Measurements from ENCODE around the gene KIF23.
"Not testable (repeated sequence)": the region's sequence is repeated elsewhere in the genome, so short reads cannot be mapped to it uniquely, and the experiment has no call there.

Gene KIF23

GRCh38 chr15:69413822-69414700 lies at the start of gene KIF23:
KIF23 (plus strand) TSS chr15:69414349; CDS start chr15:69414466, 117 bp downstream.
- Histone ChIP-seq H3K9ac (ENCODE audit: low read depth in 1 of 2, low read length in 2 of 2) (peak within 1 kb of the TSS; percentile 10 to 61), H3K27ac (ENCODE audit: low read depth in 2 of 2, low read length in 2 of 2) (peak within 1 kb of the TSS in 1 of 2 donors; percentile 17), H3K27me3 (ENCODE audit: control insufficient read depth in 2 of 2, insufficient read depth in 2 of 2, low read length in 2 of 2) (no peaks in the 10 kb centered on the region), H3K9me3 (ENCODE audit: control insufficient read depth in 2 of 2, low read length in 2 of 2) (no peaks in the 10 kb centered on the region), H3K4me1 (ENCODE audit: control insufficient read depth in 2 of 2, insufficient read depth in 2 of 2, low read length in 2 of 2) (peaks cover 6 to 7% of the 10 kb centered on the region in 2 donors), H3K4me3 (ENCODE audit: low read length in 2 of 2) (peak within 1 kb of the TSS; percentile 69 to 75), H3K36me3 (ENCODE audit: control insufficient read depth in 2 of 2, insufficient read depth in 2 of 2, low read length in 2 of 2) (peaks cover 0 to under 1% of the 10 kb centered on the region in 2 donors)

- no peaks in the 10 kb centered on the region for H3K36me3 ChIP-seq (ENCODE audit: control insufficient read depth in 2 of 2, insufficient read depth in 2 of 2, low read length in 2 of 2)
- no peak overlapping the region for H3K4me3 ChIP-seq (ENCODE audit: low read length in 2 of 2)
- H3K9ac ChIP-seq (ENCODE audit: low read depth in 1 of 2, low read length in 2 of 2) = no peak overlapping the region
- no peak overlapping the region for H3K27ac ChIP-seq (ENCODE audit: low read depth in 2 of 2, low read length in 2 of 2)
- H3K27me3 ChIP-seq (ENCODE audit: control insufficient read depth in 2 of 2, insufficient read depth in 2 of 2, low read length in 2 of 2) = no peaks in the 10 kb centered on the region
- peaks cover 0 to 5% of the 10 kb centered on the region in 2 donors for H3K4me1 ChIP-seq (ENCODE audit: control insufficient read depth in 2 of 2, insufficient read depth in 2 of 2, low read length in 2 of 2)
- H3K9me3 ChIP-seq (ENCODE audit: control insufficient read depth in 2 of 2, low read length in 2 of 2) = no peaks in the 10 kb centered on the region
Measured at GRCh38 chr15:69367236-69367635, 46.9 kb upstream of the KIF23 start.

- H3K36me3 ChIP-seq (ENCODE audit: control insufficient read depth in 2 of 2, insufficient read depth in 2 of 2, low read length in 2 of 2) = no peaks in the 10 kb centered on the region
- H3K4me1 ChIP-seq (ENCODE audit: control insufficient read depth in 2 of 2, insufficient read depth in 2 of 2, low read length in 2 of 2) = peaks cover 0 to 3% of the 10 kb centered on the region in 2 donors
- no peak overlapping the region for H3K4me3 ChIP-seq (ENCODE audit: low read length in 2 of 2)
- H3K9me3 ChIP-seq (ENCODE audit: control insufficient read depth in 2 of 2, low read length in 2 of 2) = no peaks in the 10 kb centered on the region
- H3K27ac ChIP-seq (ENCODE audit: low read depth in 2 of 2, low read length in 2 of 2) = no peak overlapping the region
- H3K27me3 ChIP-seq (ENCODE audit: control insufficient read depth in 2 of 2, insufficient read depth in 2 of 2, low read length in 2 of 2) = no peaks in the 10 kb centered on the region
- no peak overlapping the region for H3K9ac ChIP-seq (ENCODE audit: low read depth in 1 of 2, low read length in 2 of 2)
Measured at GRCh38 chr15:69369631-69370030, 44.5 kb upstream of the KIF23 start.

- Histone ChIP-seq H3K9me3 (ENCODE audit: control insufficient read depth in 2 of 2, low read length in 2 of 2) (no peaks in the 10 kb centered on the region), H3K27ac (ENCODE audit: low read depth in 2 of 2, low read length in 2 of 2) (no peak overlapping the region), H3K4me1 (ENCODE audit: control insufficient read depth in 2 of 2, insufficient read depth in 2 of 2, low read length in 2 of 2) (no peaks in the 10 kb centered on the region), H3K27me3 (ENCODE audit: control insufficient read depth in 2 of 2, insufficient read depth in 2 of 2, low read length in 2 of 2) (no peaks in the 10 kb centered on the region), H3K36me3 (ENCODE audit: control insufficient read depth in 2 of 2, insufficient read depth in 2 of 2, low read length in 2 of 2) (no peaks in the 10 kb centered on the region), H3K4me3 (ENCODE audit: low read length in 2 of 2) (no peak overlapping the region), H3K9ac (ENCODE audit: low read depth in 1 of 2, low read length in 2 of 2) (no peak overlapping the region)
Measured at GRCh38 chr15:69373406-69373805, 40.7 kb upstream of the KIF23 start.

- no peaks in the 10 kb centered on the region for H3K9me3 ChIP-seq (ENCODE audit: control insufficient read depth in 2 of 2, low read length in 2 of 2)
- no peaks in the 10 kb centered on the region for H3K4me1 ChIP-seq (ENCODE audit: control insufficient read depth in 2 of 2, insufficient read depth in 2 of 2, low read length in 2 of 2)
- no peak overlapping the region for H3K9ac ChIP-seq (ENCODE audit: low read depth in 1 of 2, low read length in 2 of 2)
- H3K27me3 ChIP-seq (ENCODE audit: control insufficient read depth in 2 of 2, insufficient read depth in 2 of 2, low read length in 2 of 2) = no peaks in the 10 kb centered on the region
- no peak overlapping the region for H3K4me3 ChIP-seq (ENCODE audit: low read length in 2 of 2)
- peaks cover 3 to 6% of the 10 kb centered on the region in 2 donors for H3K36me3 ChIP-seq (ENCODE audit: control insufficient read depth in 2 of 2, insufficient read depth in 2 of 2, low read length in 2 of 2)
- H3K27ac ChIP-seq (ENCODE audit: low read depth in 2 of 2, low read length in 2 of 2) = no peak overlapping the region
Measured at GRCh38 chr15:69375151-69375790, 38.9 kb upstream of the KIF23 start.

GRCh38 chr15:69377216-69377970 lies 36.8 kb upstream of the KIF23 start:
- Histone ChIP-seq H3K4me3 (ENCODE audit: low read length in 2 of 2) (no peak overlapping the region), H3K9me3 (ENCODE audit: control insufficient read depth in 2 of 2, low read length in 2 of 2) (no peaks in the 10 kb centered on the region), H3K27ac (ENCODE audit: low read depth in 2 of 2, low read length in 2 of 2) (no peak overlapping the region), H3K27me3 (ENCODE audit: control insufficient read depth in 2 of 2, insufficient read depth in 2 of 2, low read length in 2 of 2) (no peaks in the 10 kb centered on the region), H3K9ac (ENCODE audit: low read depth in 1 of 2, low read length in 2 of 2) (no peak overlapping the region), H3K36me3 (ENCODE audit: control insufficient read depth in 2 of 2, insufficient read depth in 2 of 2, low read length in 2 of 2) (peaks cover 10% of the 10 kb centered on the region in 2 donors), H3K4me1 (ENCODE audit: control insufficient read depth in 2 of 2, insufficient read depth in 2 of 2, low read length in 2 of 2) (no peaks in the 10 kb centered on the region)

GRCh38 chr15:69380100-69380725 lies 33.9 kb upstream of the KIF23 start:
- Histone ChIP-seq H3K36me3 (ENCODE audit: control insufficient read depth in 2 of 2, insufficient read depth in 2 of 2, low read length in 2 of 2) (peaks cover 10 to 14% of the 10 kb centered on the region in 2 donors), H3K27me3 (ENCODE audit: control insufficient read depth in 2 of 2, insufficient read depth in 2 of 2, low read length in 2 of 2) (no peaks in the 10 kb centered on the region), H3K9me3 (ENCODE audit: control insufficient read depth in 2 of 2, low read length in 2 of 2) (no peaks in the 10 kb centered on the region), H3K27ac (ENCODE audit: low read depth in 2 of 2, low read length in 2 of 2) (no peak overlapping the region), H3K4me3 (ENCODE audit: low read length in 2 of 2) (no peak overlapping the region), H3K9ac (ENCODE audit: low read depth in 1 of 2, low read length in 2 of 2) (no peak overlapping the region), H3K4me1 (ENCODE audit: control insufficient read depth in 2 of 2, insufficient read depth in 2 of 2, low read length in 2 of 2) (no peaks in the 10 kb centered on the region)

- H3K4me1 ChIP-seq (ENCODE audit: control insufficient read depth in 2 of 2, insufficient read depth in 2 of 2, low read length in 2 of 2) = no peaks in the 10 kb centered on the region
- H3K9ac ChIP-seq (ENCODE audit: low read depth in 1 of 2, low read length in 2 of 2) = no peak overlapping the region
- no peak overlapping the region for H3K27ac ChIP-seq (ENCODE audit: low read depth in 2 of 2, low read length in 2 of 2)
- no peaks in the 10 kb centered on the region for H3K27me3 ChIP-seq (ENCODE audit: control insufficient read depth in 2 of 2, insufficient read depth in 2 of 2, low read length in 2 of 2)
- H3K4me3 ChIP-seq (ENCODE audit: low read length in 2 of 2) = no peak overlapping the region
- H3K36me3 ChIP-seq (ENCODE audit: control insufficient read depth in 2 of 2, insufficient read depth in 2 of 2, low read length in 2 of 2) = peaks cover 13 to 16% of the 10 kb centered on the region in 2 donors
- H3K9me3 ChIP-seq (ENCODE audit: control insufficient read depth in 2 of 2, low read length in 2 of 2) = no peaks in the 10 kb centered on the region
Measured at GRCh38 chr15:69380726-69381105, 33.4 kb upstream of the KIF23 start.

- H3K36me3 ChIP-seq (ENCODE audit: control insufficient read depth in 2 of 2, insufficient read depth in 2 of 2, low read length in 2 of 2) = peaks cover 17 to 21% of the 10 kb centered on the region in 2 donors
- not testable (repeated sequence) for H3K4me1 ChIP-seq (ENCODE audit: control insufficient read depth in 2 of 2, insufficient read depth in 2 of 2, low read length in 2 of 2); H3K9me3 ChIP-seq (ENCODE audit: control insufficient read depth in 2 of 2, low read length in 2 of 2); H3K27me3 ChIP-seq (ENCODE audit: control insufficient read depth in 2 of 2, insufficient read depth in 2 of 2, low read length in 2 of 2); H3K27ac ChIP-seq (ENCODE audit: low read depth in 2 of 2, low read length in 2 of 2); H3K4me3 ChIP-seq (ENCODE audit: low read length in 2 of 2); H3K9ac ChIP-seq (ENCODE audit: low read depth in 1 of 2, low read length in 2 of 2)
Measured at GRCh38 chr15:69382176-69382575, 32.0 kb upstream of the KIF23 start.

Data from mucosa of rectum (tissue), 2 donors.